Adrenal gland (tissue), 5 donors: ENCODE measurements around the gene CEP192.

Source experiments
- CTCF ChIP-seq, 6 experiments: fragments of 450-650 bp in 4 of 6; fragments of 200-600 bp in 2 of 6; sonication (generic) in 1 of 6; IDR thresholded peaks; 1 replicate in 5 of 6; 2 replicates in 1 of 6; pipeline versions ENCODE4 v1.5.1 to v1.8.0; 2016 to 2021; ENCODE audit warnings: antibody characterized with exemption in 6 of 6, mild to moderate bottlenecking in 2 of 6, moderate library complexity in 1 of 6
- POLR2A ChIP-seq, 2 donors: fragments of 450-650 bp; IDR thresholded peaks; one replicate each; pipeline ENCODE4 v1.6.1; 2017; ENCODE audit warnings: antibody characterized with exemption in 2 of 2, mild to moderate bottlenecking in 2 of 2, moderate library complexity in 1 of 2
- donor health status: DM: no; HTN: no; CAD: no.

DNA sequence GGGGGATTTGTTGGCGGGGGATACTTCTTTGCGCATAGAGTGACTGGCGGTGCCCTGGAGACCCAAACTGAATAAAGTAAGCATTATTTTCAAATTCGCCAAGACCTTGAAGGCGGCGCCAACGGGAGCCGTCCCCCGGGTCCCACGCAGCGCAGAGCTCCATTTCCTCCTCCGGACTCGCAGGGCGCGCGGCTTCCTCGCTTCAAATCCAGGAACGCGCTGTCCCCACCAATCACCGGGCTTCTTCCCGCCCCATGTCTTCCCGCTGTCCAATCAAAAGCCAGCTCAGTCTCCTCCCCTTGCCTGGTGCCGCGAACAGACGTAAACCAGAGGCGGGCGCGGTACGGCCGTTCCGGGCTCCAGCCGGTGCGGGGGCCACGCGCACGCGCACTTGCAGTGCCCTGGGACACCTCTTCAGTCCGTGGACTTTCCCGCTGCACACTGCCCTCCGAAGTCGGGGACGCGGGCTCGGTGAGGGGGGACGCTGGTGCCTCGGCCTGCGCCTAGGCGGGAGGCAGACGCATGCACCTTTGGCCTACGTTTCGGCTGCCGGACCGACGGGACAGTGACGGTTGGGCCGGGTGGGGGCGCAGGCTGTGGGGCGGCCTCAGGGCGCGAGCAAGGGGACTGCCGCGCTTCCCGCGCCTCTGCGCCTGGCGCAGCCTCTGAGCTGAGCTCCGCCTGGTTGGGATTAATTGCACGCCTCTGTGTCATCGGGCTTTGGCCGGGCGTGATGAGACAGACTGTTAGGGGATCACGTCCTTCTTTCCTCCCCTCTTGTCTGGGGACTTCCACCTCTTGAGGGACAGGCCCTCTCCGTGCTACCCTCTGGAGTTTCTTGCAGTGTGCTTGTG is at the start of gene CEP192:
- peak in 1 of 6 experiments; percentile 23 for TF ChIP-seq CTCF (IDR thresholded peaks at IDR 0.05)
- peak; percentile 55 to 93 for TF ChIP-seq POLR2A (IDR thresholded peaks at IDR 0.05)
